ENCODE results near the gene SMIM15.

- TF ChIP-seq, protein P1, sequence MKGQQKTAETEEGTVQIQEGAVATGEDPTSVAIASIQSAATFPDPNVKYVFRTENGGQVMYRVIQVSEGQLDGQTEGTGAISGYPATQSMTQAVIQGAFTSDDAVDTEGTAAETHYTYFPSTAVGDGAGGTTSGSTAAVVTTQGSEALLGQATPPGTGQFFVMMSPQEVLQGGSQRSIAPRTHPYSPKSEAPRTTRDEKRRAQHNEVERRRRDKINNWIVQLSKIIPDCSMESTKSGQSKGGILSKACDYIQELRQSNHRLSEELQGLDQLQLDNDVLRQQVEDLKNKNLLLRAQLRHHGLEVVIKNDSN (IDR thresholded peaks at IDR 0.05; ENCODE audit: borderline replicate concordance, extremely low read length, insufficient read depth, low read depth, low read length) = no peak
- TF ChIP-seq POLR2AphosphoS5 (IDR thresholded peaks at IDR 0.05; ENCODE audit: low read length) (no peak), EZH2 (IDR thresholded peaks at IDR 0.05; ENCODE audit: borderline replicate concordance, control insufficient read depth, low read depth, low read length) (no peak), CHD4 (IDR thresholded peaks at IDR 0.05) (no peak), LARP7 (IDR thresholded peaks at IDR 0.05) (no peak), MYB (IDR thresholded peaks at IDR 0.05; ENCODE audit: borderline replicate concordance, low read depth, low read length) (no peak), JUND (IDR thresholded peaks at IDR 0.05; ENCODE audit: low read depth, low read length) (no peak), ETV6 (conservative IDR thresholded peaks at IDR 0.05 in 1 of 2, IDR thresholded peaks at IDR 0.05 in 1 of 2; ENCODE audit: borderline replicate concordance in 1 of 2, low read depth in 1 of 2) (no peak), CTCF (IDR thresholded peaks at IDR 0.05 in 2 of 3, conservative IDR thresholded peaks at IDR 0.05 in 1 of 3; ENCODE audit: control insufficient read depth in 2 of 3, extremely low read depth in 1 of 3, insufficient read depth in 1 of 3, low read depth in 3 of 3, low read length in 3 of 3) (no peak), RAD21 (IDR thresholded peaks at IDR 0.05; ENCODE audit: insufficient read depth, low read depth, low read length) (no peak), HDGF (IDR thresholded peaks at IDR 0.05) (no peak)
- TF ChIP-seq, protein P2, sequence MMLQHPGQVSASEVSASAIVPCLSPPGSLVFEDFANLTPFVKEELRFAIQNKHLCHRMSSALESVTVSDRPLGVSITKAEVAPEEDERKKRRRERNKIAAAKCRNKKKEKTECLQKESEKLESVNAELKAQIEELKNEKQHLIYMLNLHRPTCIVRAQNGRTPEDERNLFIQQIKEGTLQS (IDR thresholded peaks at IDR 0.05; ENCODE audit: borderline replicate concordance, extremely low read depth, low read depth, low read length) = no peak
Observed at GRCh38 chr5:61142391-61142790, 19.9 kb downstream of the SMIM15 start.

All from GM12878 (cell line).